8988T (cell line): ENCODE results near the gene ZNF587B.
A peak's percentile ranks its signal among the peaks of the same experiment; 100 is the strongest.
"Not testable (repeated sequence)": the region's sequence is repeated elsewhere in the genome, so short reads cannot be mapped to it uniquely, and the experiment has no call there.

ENCODE experiments used
- DNase-seq: peaks from one replicate; pipeline ENCODE4 v3.0.0; 2011

Gene ZNF587B

DNA sequence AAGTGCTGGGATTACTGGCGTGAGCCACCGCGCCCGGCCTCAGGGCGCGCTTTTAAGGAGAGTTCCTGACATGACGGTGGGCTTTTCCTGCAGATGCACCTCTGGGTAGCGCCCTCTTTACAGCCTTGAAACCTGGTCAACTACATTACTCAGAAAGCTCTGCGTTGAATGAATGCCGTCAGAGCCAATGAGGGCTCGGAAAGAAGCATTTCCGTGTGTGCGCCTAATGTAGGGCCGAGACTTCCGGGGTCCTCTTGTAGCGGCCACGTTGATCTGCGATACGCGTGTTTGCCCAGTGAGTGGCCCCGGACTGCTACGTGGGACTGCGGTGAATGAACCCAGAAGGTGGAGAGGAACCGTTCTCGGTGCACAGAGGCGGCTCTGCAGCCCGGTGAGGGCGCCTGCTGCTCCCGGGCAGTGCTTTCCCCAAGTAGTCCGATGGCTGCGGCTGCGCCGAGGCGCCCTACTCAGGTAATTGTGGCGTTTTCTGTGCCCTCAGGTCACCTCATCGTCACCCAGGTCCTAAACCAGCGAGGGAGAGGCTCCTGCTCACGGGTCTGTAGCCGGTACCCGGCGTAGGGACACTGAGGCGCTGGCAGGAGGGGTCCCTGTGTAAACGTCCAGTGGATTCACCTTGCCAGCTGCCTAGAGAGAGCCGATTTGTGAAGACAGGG lies 10.5 kb upstream of the ZNF587B start:
- DNase-seq = peak; percentile 81

DNA sequence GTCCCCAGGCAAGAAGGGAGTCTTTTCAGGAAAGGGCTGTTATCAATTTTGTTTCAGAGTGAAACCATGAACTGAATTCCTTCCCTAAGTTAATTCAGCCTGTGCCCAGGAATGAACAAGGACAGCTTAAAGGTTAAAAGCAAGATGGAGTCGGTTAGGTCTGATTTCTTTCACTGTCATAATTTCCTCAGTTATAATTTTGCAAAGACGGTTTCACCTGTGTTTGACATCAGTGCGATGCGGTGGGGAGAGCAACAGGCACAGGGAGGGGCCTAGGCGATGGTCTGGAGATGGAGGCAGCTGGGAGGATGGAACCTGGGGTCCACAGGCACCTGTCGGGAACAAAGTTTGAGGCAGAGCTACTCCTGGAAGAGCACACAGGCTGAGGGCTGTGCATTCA lies 9.5 kb upstream of the ZNF587B start:
- DNase-seq = no peak

DNA sequence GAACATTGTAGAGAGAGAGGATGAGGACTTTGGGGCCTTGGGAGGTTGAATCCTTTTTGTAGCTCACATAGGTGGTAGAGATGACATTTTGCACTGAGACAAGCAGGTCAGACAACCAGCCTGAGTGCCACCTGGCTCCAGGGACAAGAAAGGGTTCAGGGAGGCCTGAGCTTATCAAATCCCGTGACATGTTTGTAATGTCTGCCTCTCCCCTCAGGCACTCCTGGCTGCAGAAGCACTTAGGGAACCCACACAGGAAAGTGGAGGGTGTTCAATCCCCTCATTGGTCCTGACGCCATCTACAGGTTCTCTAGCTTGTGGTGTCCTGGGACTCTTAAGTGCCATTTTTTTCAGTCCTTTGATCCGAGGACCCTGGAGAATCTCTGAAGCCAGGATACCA lies 9.0 kb upstream of the ZNF587B start:
- not testable (repeated sequence) for DNase-seq

DNA sequence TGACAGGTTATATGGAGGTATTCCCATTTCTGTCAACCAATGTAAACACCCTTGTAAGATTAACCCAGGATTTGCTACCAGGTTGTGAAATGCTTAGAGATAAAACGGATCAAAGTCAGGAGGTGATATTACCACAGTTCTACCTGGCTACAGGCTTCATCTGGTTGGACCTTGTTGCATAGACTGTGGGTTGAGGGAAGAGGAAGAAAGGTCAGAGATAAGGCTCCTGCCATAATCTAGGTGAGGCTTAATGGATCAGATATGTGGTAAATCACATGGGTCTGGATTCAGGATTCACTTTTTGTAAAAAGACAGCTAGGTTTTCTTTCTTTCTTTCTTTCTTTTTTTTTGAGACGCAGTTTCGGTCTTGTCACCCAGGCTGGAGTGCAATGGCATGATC lies 8.6 kb upstream of the ZNF587B start:
- not testable (repeated sequence) for DNase-seq

DNA sequence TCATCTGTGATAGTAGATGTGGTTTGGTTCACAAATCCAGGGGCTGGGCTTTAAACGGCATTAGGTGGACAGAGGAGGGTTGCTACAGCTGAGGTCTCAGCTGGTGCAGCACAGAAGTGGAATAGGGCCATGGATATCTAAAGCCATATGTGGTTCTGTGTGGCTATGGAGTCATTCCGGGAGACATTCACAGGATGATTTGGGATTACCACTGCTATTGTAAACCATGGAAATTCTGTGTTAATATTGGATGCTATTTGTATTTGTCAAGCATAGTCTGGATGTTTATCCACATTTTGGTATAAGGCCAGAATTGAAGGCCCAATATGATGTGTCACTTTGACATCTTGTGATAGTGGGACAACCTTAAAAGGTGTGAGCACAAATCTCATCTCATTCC lies 6.9 kb upstream of the ZNF587B start:
- not testable (repeated sequence) for DNase-seq

DNA sequence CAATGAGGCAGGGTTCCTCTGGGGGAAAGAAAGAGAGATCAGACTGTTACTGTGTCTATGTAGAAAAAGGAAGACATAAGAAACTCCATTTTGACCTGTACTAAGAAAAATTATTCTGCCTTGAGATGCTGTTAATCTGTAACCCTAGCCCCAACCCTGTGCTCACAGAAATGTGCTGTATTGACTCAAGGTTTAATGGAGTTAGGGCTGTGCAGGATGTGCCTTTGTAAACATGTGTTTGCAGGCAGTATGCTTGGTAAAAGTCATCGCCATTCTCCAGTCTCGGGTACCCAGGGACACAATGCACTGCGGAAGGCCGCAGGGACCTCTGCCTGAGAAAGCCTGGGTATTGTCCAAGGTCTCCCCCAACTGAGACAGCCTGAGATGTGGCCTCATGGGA lies 6.5 kb upstream of the ZNF587B start:
- DNase-seq = not testable (repeated sequence)

DNA sequence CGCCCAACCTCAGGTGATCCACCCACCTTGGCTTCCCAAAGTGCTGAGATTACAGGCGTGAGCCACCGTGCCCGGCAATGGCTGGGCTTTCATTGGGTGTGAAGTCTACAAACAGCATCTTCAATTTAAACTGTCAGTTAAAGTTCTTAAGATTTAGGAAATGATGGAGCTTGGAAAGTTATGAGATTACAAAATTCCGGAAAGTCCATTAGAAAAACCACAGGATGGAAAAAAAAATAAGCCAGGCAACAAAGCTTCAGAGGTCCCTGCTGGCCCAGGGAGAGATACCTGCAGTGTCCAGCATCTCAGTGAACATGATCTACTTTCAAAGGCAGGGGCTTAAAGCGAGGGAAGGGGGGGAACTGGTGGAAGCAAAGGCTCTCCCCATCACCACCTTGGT lies 4.6 kb upstream of the ZNF587B start:
- no peak for DNase-seq

DNA sequence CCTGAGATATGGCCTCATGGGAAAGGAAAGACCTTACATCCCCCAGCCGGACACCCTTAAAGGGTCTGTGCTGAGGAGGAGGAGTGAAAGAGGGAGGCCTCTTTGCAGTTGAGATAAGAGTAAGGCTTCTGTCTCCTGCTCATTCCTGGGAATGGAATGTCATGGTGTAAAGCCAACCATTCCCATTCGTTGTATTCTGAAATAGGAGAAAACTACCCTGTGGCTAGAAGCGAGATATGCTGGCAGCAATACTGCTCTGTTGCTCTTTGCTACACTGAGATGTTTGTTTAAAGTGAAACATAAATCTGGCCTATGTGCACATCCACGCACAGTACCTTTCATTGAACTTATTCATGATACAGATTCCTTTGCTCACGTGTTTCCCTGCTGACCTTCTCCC lies 783 bp upstream of the ZNF587B start:
- no peak for DNase-seq

DNA sequence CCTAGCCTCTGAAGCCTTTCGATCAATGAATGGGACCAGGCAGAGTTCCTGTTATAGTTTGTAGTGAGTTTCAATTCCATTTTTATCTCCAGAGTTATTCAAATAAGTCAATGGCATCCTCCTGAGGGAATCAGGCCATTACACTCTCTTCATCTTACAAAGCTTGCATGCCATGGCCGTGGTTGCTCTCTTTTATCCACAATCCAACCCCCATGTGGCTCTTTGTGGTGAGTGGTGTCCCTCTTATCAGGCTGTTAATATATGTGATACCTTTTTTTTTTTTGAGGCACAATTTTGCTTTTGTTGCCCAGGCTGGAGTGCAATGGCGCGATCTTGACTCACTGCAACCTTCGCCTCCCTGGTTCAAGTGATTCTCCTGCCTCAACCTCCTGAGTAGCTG lies 6.9 kb downstream of the ZNF587B start:
- not testable (repeated sequence) for DNase-seq

DNA sequence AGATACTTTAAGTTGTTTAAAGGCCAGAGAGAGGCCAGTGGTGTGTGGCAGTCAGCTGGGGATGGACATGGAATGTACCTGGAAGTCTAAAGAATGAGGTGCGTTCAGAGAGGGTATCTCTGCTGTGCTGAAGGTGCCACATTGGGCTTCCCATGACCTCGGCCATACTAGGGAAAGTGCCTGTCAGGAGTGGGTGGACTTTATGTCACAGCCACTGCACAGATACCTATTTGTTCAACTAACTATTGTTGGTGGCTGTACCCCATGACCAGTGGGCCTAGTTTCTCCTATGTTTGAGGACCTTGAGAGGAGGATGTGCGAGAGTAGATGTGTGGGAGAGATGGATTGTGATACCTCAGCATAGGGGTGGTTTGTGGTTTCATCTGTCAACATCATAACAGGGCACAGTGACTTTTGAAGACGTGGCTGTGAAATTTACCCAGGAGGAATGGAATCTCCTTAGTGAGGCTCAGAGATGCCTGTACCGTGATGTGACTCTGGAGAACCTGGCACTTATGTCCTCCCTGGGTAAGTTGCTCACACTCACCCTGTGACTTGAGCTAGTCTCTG lies 8.6 kb downstream of the ZNF587B start:
- DNase-seq = not testable (repeated sequence)

DNA sequence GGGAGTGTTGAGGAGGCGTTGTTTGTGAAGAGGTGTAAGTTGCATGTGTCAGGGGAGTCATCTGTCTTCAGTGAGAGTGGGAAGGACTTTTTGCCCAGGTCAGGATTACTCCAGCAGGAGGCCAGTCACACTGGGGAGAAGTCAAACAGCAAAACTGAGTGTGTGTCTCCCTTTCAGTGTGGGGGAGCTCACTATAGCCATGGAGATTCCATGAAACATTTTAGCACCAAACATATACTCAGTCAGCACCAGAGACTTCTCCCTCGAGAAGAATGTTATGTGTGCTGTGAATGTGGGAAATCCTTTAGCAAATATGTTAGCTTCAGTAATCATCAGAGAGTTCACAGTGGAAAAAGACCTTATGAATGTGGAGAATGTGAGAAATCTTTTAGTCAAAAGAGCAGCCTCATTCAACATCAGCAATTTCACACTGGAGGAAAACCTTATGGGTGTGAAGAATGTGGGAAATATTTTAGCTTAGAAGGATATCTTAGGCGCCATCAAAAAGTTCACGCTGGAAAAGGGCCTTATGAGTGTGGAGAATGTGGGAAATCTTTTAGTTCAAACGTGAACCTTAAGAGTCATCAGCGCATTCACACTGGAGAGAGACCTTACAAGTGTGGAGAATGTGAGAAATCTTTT lies 11.1 kb downstream of the ZNF587B start:
- no peak for DNase-seq

DNA sequence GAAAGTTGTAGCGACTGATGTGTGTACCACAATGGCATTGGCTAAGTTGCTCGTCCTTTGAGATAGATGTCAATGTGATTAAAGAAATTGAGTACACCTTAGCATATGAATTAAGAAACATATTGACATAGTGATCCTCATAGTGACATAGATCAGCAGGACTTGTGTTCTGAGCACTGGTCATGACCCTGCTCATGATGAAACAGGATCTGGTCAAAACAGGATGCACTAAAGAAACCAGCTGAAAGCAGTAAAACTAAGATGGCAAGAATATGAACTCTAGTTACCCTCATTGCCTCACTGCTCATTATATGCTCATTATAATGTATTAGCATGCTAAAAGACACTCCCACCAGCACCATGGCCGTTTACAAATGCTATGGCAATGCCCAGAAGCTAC lies 17.1 kb downstream of the ZNF587B start:
- DNase-seq = not testable (repeated sequence)

DNA sequence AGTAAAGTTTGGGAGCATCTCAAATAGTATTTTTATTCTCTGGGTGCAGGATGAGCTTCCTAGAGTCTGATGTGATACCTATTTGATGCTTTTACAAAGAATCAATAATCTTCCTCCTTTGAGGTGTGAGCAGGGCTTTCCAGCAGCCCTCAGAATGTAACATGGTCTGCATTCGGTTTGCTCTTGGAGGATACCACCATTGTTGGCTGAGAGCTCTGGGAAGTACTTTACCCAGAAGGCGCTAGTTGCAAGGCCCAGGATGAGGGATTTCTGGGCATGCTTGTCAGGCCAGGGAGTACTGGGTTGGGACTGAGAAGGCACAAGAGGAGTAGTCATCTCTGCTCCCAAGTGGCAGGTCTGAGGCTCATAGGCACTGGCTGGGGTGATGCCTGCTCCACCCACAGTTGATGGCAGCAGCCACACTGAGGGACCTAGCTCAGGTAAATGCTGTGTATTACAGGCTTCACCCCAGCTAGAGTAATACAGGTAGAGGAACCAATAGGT lies 19.1 kb downstream of the ZNF587B start:
- not testable (repeated sequence) for DNase-seq

DNA sequence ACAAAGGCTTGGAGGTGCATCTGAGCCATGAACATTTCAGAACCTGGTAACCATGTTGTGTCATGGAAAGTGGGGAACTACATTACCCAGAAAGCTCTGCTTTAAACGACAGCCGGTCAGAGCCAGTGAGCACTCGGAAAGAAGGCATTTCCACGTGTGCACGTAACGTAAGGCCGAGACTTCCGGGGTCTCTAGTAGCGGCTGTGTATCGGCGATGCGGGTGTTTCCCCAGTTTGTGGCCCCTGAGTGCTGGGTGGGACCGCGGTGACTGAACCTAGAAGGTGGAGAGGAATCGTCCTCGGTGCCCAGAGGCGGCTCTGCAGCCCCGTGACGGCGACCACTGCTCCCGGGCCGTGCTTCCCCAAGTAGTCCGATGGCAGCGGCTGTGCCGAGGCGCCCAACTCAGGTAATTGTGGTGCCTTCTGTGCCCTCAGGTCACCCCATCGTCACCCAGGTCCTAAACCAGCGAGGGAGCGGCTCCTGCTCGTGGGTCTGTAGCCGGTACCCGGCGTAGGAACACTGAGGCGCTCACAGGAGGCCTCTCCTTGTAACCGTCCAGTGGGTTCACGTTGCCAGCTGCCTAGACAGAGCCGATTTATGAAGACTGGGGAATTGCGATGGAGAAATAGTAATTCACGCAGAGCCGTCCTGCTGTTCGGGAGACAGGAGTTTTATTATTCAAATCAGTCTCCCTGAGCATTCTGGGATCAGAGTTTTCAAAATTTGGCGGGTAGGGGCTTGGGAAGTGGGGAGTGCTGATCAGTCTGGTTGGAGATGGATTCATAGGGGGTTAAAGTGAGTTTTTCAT lies 19.8 kb downstream of the ZNF587B start, which contains the start of gene ZNF587:
ZNF587 (plus strand) TSS at position 194 of the 808 bp plus-strand sequence; CDS start at position 374, 180 bp downstream.
- peak; percentile 27 for DNase-seq

DNA sequence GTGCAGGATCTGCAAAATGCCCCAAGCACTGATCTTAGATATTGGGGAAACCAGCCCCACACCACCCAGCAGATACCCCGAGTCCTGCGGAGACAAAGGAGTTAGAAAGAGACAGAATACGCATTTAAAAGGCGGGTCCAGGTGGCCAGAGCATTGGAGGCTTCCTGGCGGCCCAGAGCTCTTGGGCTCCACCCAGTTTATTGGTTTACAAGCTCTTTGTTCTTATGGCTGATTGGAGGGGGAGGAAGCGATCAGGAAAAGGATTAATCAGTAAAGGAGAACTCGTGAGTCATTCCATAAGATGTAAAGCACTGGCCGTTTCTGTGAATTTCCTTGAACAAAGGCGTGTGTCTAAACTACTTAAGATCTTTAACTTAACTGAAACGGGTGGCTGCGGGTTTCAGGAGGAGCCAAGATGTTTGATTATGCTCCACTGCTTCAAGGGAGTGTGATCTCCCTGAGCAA lies 20.5 kb downstream of the ZNF587B start:
- DNase-seq = no peak

DNA sequence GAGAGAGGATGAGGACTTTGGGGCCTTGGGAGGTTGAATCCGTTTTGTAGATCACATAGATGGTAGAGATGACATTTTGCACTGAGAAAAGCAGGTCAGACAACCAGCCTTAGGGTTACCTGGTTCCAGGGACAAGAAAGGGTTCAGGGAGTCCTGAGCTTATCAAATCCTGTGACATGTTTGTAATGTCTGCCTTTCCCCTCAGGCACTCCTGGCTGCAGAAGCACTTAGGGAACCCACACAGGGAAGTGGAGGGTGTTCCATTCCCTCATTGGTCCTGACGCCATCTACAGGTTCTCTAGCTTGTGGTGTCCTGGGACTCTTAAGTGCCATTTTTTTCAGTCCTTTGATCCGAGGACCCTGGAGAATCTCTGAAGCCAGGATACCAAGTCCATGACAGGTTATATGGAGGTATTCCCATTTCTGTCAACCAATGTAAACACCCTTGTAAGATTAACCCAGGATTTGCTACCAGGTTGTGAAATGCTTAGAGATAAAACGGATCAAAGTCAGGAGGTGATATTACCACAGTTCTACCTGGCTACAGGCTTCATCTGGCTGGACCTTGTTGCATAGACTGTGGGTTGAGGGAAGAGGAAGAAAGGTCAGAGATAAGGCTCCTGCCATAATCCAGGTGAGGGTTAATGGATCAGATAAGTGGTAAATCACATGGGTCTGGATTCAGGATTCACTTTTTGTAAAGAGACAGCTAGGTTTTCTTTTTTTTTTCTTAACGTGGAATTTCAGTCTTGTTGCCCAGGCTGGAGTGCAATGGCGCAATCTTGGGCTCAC lies 21.9 kb downstream of the ZNF587B start:
- DNase-seq = not testable (repeated sequence)

DNA sequence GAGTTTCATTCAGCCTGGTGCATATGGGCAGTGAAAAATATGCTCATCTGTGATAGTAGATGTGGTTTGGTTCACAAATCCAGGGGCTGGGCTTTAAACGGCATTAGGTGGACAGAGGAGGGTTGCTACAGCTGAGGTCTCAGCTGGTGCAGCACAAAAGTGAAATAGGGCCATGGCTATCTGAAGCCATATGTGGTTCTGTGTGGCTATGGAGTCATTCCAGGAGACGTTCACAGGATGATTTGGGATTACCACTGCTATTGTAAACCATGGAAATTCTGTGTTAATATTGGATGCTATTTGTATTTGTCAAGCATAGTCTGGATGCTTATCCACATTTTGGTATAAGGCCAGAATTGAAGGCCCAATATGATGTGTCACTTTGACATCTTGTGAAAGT lies 24.0 kb downstream of the ZNF587B start:
- DNase-seq = not testable (repeated sequence)

DNA sequence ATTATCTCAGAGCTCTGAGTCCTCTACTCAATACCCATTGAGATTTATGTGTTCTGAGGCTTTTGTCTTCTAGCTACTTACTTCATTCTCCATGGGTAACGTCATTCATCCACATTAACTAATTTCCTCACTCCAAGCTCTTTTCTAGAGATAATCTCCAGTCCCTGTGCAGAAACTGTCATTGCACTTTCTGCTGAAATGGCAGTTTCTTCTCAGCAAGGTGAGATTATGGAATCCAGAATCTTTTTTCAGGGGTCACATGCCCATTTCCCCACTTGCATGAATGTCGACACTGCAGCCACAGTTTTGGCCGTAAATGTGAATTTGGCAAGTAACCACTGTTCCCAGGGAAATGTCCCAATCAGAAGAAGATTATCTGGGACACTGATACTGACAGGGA lies 32.3 kb downstream of the ZNF587B start:
- not testable (repeated sequence) for DNase-seq

DNA sequence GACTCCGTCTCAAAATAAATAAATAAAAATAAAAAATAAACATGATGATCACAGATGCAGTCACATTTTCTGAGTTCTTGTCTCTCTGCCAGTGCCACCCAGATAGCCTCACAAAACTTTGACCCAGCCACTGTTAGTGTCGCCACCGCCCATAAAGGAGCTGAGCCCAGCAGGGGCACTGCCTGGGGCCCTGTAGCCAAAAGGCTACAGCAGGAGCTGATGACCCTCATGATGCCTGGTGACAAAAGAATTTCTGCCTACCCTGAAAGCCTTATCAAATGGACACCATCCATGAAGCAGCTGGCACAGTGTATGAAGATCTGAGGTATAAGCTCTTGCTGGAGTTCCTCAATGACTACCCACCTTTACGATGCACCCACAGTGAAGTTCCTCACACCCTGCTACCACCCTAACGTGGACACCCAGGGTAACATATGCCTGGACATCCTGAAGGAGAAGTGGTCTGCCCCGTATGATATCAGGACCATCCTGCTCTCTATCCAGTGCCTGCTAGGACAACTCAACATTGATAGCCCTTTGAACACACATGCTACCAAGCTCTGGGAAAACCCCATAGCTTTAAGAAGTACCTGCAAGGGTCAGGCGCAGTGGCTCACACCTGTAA lies 37.9 kb downstream of the ZNF587B start:
- no peak for DNase-seq

DNA sequence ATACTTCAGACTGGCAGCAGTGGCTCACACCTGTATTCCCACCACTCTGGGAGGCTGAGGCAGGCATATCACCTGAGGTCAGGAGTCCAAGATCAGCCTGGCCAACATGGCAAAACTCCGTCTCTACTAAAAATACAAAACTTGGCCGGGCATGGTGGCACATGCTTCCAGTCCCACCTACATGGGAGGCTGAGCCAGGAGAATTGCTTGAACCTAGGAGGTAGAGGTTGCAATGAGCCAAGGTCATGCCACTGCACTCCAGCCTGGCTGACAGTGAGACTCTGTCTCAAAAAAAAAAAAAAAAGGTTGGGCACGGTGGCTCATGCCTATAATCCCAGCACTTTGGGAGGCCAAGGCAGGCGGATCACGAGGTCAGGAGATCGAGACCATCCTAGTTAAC lies 39.6 kb downstream of the ZNF587B start:
- DNase-seq = not testable (repeated sequence)

DNA sequence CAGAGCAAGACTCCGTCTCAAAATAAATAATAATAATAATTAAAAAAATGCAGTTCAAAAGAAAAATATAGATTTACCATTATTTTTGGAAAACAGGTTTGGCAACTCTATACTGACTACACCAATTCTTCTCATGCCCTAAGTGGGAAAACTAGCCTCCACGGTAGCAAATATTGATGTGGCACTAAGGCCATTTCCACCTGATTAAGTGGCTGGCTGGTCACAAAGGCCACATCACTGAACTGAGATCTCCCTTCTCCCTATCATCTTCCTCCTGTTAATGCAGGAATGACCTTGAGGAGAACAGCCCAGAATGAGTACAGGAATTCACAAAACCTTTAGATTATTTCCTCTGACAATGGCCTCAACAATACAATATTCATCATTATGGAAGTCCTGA lies 40.1 kb downstream of the ZNF587B start:
- DNase-seq = no peak

DNA sequence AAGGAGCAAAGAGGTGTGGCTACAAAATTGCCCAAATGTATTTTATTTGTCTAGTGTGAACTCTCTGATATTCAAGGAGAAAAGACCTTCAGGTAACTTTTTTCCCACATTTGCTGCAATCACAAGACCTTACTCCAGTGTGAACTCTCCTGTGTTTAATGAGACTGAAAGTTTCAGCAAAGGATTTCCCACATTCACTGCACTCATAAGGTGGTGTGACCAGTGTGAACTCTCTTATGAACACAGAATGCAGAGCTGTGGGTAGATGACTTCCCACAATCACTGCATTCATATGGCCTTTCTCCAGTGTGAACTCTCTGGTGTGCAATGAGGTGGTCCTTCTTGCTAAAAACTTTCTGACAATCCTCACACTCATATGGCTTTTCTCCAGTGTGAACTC lies 42.4 kb downstream of the ZNF587B start:
- no peak for DNase-seq
